ENCODE results near the gene PID1.

Gene PID1

GRCh38 chr2:229124136-229124535 lies 147.0 kb downstream of the PID1 start:
- no peaks in the 10 kb centered on the region for H3K4me1 ChIP-seq (ENCODE audit: insufficient read depth, low read length)
- no peaks in the 10 kb centered on the region for H3K9me3 ChIP-seq (ENCODE audit: control insufficient read depth, insufficient read depth, low read length)
- H3K9ac ChIP-seq (ENCODE audit: low read depth, low read length), result no peak overlapping the region
- H3K36me3 ChIP-seq (ENCODE audit: insufficient read depth, low read length), result no peaks in the 10 kb centered on the region

DNA sequence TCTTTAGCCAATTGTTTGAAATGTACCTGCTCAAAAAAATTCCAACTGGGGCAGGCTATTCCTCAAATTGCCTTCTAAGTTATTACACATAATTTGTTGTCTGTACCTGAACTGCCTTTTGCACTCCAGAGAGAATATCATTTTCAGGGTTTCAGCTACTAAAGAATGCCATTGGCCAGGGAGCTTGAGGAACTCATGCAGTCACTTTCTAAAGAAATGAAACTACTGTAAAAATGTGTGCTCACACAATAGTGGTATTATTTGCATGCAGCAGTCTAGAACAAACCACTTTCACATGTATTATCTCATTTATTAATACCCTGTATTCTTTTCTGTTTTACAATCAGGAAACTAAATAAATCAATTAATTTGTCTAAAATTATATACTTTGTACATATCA lies 152.2 kb downstream of the PID1 start:
- Histone ChIP-seq H3K9me3 (ENCODE audit: control insufficient read depth, insufficient read depth, low read length) (no peaks in the 10 kb centered on the region), H3K4me1 (ENCODE audit: insufficient read depth, low read length) (no peaks in the 10 kb centered on the region), H3K9ac (ENCODE audit: low read depth, low read length) (no peak overlapping the region), H3K36me3 (ENCODE audit: insufficient read depth, low read length) (no peaks in the 10 kb centered on the region)

DNA sequence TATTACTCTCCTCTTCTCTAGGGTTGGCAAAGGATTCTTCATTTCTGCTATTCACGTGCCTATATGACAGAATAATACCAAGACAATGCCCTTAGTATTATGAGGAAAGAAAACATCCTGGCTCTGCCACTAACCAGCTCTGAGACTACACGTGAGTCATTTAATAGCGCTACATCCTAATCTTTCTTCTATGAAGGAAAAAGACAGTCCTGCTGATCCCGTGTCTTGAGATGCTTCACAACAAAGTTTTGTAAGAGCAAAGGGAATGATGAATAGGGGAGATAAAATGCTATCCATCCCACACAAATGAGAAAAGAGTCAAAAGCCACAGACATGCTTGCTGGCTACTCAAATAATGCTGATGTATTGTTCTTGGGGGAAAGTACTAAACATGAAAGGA lies 152.8 kb downstream of the PID1 start:
- H3K9me3 ChIP-seq (ENCODE audit: control insufficient read depth, insufficient read depth, low read length), result no peaks in the 10 kb centered on the region
- H3K9ac ChIP-seq (ENCODE audit: low read depth, low read length), result no peak overlapping the region
- no peaks in the 10 kb centered on the region for H3K4me1 ChIP-seq (ENCODE audit: insufficient read depth, low read length)
- no peaks in the 10 kb centered on the region for H3K36me3 ChIP-seq (ENCODE audit: insufficient read depth, low read length)

GRCh38 chr2:229111744-229112143 lies 159.3 kb downstream of the PID1 start:
- Histone ChIP-seq H3K36me3 (ENCODE audit: insufficient read depth, low read length) (no peaks in the 10 kb centered on the region), H3K9me3 (ENCODE audit: control insufficient read depth, insufficient read depth, low read length) (no peaks in the 10 kb centered on the region), H3K9ac (ENCODE audit: low read depth, low read length) (no peak overlapping the region), H3K4me1 (ENCODE audit: insufficient read depth, low read length) (no peaks in the 10 kb centered on the region)

DNA sequence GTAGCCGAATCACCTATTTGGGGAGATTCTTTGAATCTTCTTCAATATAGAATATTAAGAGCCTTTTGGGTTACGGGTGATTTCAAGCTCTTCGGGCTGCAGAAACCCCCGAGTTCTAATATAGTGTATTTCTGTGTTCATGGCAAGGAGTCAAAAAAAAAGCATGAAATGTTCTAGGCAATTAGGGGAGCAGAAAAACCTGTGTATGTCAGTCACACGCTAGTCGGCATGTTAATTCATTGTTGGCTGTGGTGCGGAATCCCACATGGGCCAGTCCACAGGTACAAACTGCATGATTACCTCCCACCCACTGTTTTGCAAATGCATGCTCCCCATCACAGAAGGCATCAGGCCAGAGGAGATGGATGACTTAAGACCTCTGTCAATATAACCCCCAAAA lies 161.9 kb downstream of the PID1 start:
- Histone ChIP-seq H3K9ac (ENCODE audit: low read depth, low read length) (no peak overlapping the region), H3K4me1 (ENCODE audit: insufficient read depth, low read length) (no peaks in the 10 kb centered on the region), H3K9me3 (ENCODE audit: control insufficient read depth, insufficient read depth, low read length) (no peaks in the 10 kb centered on the region), H3K36me3 (ENCODE audit: insufficient read depth, low read length) (no peaks in the 10 kb centered on the region)

GRCh38 chr2:229107601-229108000 lies 163.5 kb downstream of the PID1 start:
- Histone ChIP-seq H3K36me3 (ENCODE audit: insufficient read depth, low read length) (no peaks in the 10 kb centered on the region), H3K4me1 (ENCODE audit: insufficient read depth, low read length) (no peaks in the 10 kb centered on the region), H3K9me3 (ENCODE audit: control insufficient read depth, insufficient read depth, low read length) (no peaks in the 10 kb centered on the region), H3K9ac (ENCODE audit: low read depth, low read length) (no peak overlapping the region)

GRCh38 chr2:229104974-229105387 lies 166.1 kb downstream of the PID1 start:
- H3K4me1 ChIP-seq (ENCODE audit: insufficient read depth, low read length), result no peaks in the 10 kb centered on the region; the same call in 1 of the 2 replicates
- H3K36me3 ChIP-seq (ENCODE audit: insufficient read depth, low read length), result no peaks in the 10 kb centered on the region
- no peak overlapping the region for H3K9ac ChIP-seq (ENCODE audit: low read depth, low read length)
- H3K9me3 ChIP-seq (ENCODE audit: control insufficient read depth, insufficient read depth, low read length), result no peaks in the 10 kb centered on the region

- Histone ChIP-seq H3K36me3 (ENCODE audit: insufficient read depth, low read length) (no peaks in the 10 kb centered on the region), H3K9ac (ENCODE audit: low read depth, low read length) (no peak overlapping the region), H3K4me1 (ENCODE audit: insufficient read depth, low read length) (no peaks in the 10 kb centered on the region; the same call in 1 of the 2 replicates), H3K9me3 (ENCODE audit: control insufficient read depth, insufficient read depth, low read length) (no peaks in the 10 kb centered on the region)
Observed at GRCh38 chr2:229104025-229104424, 167.1 kb downstream of the PID1 start.

DNA sequence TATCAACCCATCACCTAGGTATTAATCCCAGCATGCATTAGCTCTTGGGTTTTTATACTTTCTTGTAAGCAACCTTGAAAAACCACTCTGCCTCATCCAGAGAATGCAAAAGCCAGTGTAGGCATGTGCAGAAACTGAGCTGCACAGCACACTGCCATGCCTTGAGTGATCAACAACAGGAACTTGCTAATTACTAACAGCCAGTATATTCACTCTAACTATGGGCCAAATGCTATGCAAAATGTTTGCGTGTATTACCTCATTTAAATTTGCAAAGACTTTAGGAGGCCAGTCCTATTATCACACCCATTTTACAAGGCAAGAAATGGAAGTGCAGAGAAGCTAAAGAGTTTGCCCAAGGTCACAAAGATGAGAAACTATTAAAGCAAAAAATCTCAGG lies 169.8 kb downstream of the PID1 start:
- H3K9ac ChIP-seq (ENCODE audit: low read depth, low read length), result no peak overlapping the region

DNA sequence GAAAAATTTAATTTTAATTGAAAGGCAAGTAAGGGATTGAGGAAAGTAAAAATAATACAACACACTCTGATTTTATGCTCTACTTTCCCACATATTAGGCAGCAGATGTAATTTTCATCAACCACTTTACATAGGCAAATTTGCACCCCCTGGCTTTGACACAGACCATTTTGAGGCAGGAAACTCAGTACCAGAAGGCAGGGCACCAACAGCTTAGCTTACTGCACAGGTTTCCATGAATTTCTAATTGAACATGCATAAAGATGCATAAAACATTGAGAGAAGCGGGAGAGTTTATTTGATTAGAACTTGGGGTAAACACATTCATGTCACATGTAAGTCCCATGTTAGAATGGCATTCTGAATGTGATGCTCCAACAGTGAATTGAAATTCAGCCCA lies 171.9 kb downstream of the PID1 start:
- H3K9ac ChIP-seq (ENCODE audit: low read depth, low read length), result no peak overlapping the region
- no peaks in the 10 kb centered on the region; the same call in 1 of the 2 replicates for H3K4me1 ChIP-seq (ENCODE audit: insufficient read depth, low read length)
- H3K9me3 ChIP-seq (ENCODE audit: control insufficient read depth, insufficient read depth, low read length), result no peaks in the 10 kb centered on the region
- no peaks in the 10 kb centered on the region for H3K36me3 ChIP-seq (ENCODE audit: insufficient read depth, low read length)

More for the DNA sequence above, 169.8 kb downstream of the PID1 start:
- H3K9me3 ChIP-seq (ENCODE audit: control insufficient read depth, insufficient read depth, low read length), result no peaks in the 10 kb centered on the region
- no peaks in the 10 kb centered on the region; the same call in 1 of the 2 replicates for H3K4me1 ChIP-seq (ENCODE audit: insufficient read depth, low read length)
- no peaks in the 10 kb centered on the region for H3K36me3 ChIP-seq (ENCODE audit: insufficient read depth, low read length)

GRCh38 chr2:229098801-229099200 lies 172.3 kb downstream of the PID1 start:
- no peaks in the 10 kb centered on the region for H3K36me3 ChIP-seq (ENCODE audit: insufficient read depth, low read length)
- no peaks in the 10 kb centered on the region; the same call in 1 of the 2 replicates for H3K4me1 ChIP-seq (ENCODE audit: insufficient read depth, low read length)
- no peak overlapping the region for H3K9ac ChIP-seq (ENCODE audit: low read depth, low read length)
- no peaks in the 10 kb centered on the region for H3K9me3 ChIP-seq (ENCODE audit: control insufficient read depth, insufficient read depth, low read length)

GRCh38 chr2:229096409-229097066 lies 174.5 kb downstream of the PID1 start:
- Histone ChIP-seq H3K9me3 (ENCODE audit: control insufficient read depth, insufficient read depth, low read length) (no peaks in the 10 kb centered on the region), H3K36me3 (ENCODE audit: insufficient read depth, low read length) (no peaks in the 10 kb centered on the region), H3K9ac (ENCODE audit: low read depth, low read length) (no peak overlapping the region), H3K4me1 (ENCODE audit: insufficient read depth, low read length) (no peaks in the 10 kb centered on the region; the same call in 1 of the 2 replicates)

DNA sequence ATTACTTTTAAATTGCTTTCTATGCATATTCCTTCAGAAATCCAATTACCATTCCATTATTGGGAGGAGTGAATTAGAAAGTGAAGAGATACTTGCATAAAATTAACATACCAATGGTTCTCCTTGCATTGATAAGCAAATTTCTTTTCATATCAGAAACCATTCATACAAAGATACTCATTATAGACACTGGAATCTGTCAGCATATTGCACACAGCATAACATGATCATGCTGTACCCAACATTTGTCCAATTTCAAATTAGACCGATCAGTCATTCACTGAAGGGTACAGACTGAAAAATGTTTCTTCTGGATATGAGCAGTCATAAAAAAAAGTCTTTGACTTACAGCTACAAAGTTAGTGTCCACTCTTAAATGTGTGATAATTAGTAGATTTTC lies 175.6 kb downstream of the PID1 start:
- no peak overlapping the region for H3K9ac ChIP-seq (ENCODE audit: low read depth, low read length)
- no peaks in the 10 kb centered on the region for H3K4me1 ChIP-seq (ENCODE audit: insufficient read depth, low read length)
- no peaks in the 10 kb centered on the region for H3K9me3 ChIP-seq (ENCODE audit: control insufficient read depth, insufficient read depth, low read length)
- H3K36me3 ChIP-seq (ENCODE audit: insufficient read depth, low read length), result no peaks in the 10 kb centered on the region

DNA sequence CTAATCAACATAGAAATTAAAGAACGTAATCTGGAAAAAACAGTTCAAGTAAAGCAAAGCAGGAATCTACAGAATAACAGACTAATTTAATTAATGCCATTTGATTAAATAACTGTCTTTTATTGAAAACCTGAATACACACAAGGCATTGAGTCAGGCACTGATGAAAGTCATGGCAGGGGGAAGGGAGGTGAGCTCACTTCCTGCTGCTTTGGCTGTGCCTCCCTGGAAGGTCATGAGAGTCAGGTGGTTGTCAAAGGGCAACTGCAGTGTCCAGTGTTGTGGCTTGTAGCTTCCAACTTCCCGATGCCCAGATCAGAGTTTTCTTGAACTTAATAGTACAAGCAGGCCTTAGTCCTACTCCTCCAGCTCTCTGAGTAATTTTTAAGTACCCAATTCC lies 180.9 kb downstream of the PID1 start:
- Histone ChIP-seq H3K9ac (ENCODE audit: low read depth, low read length) (no peak overlapping the region), H3K4me1 (ENCODE audit: insufficient read depth, low read length) (no peaks in the 10 kb centered on the region), H3K36me3 (ENCODE audit: insufficient read depth, low read length) (no peaks in the 10 kb centered on the region), H3K9me3 (ENCODE audit: control insufficient read depth, insufficient read depth, low read length) (no peaks in the 10 kb centered on the region)

GRCh38 chr2:229089776-229090175 lies 181.3 kb downstream of the PID1 start:
- H3K9me3 ChIP-seq (ENCODE audit: control insufficient read depth, insufficient read depth, low read length), result no peaks in the 10 kb centered on the region
- H3K9ac ChIP-seq (ENCODE audit: low read depth, low read length), result no peak overlapping the region
- H3K36me3 ChIP-seq (ENCODE audit: insufficient read depth, low read length), result no peaks in the 10 kb centered on the region
- H3K4me1 ChIP-seq (ENCODE audit: insufficient read depth, low read length), result no peaks in the 10 kb centered on the region
